PC-9 (cell line): ENCODE measurements around the gene RIMBP2. TPM values are rescaled to one million over a fixed set of nuclear protein-coding genes. Genes with fewer than 3 reads are reported as not detected.

Experiments
- BruUV-seq: library from RNA; stranded (reverse); fragments of 400-500 nt; replicated peaks from 2 replicates; lab custom pipeline; 2021; lab: Mats Ljungman, UMichigan
- CTCF ChIA-PET: fragments of 300-600 bp; sonication (Branson Sonifier 250); formaldehyde crosslinking; loops from one replicate; lab custom pipeline; 2022; ENCODE audit warnings: antibody characterized with exemption; lab: Charles Lee
- POLR2A ChIA-PET: fragments of 300-600 bp; sonication (Branson Sonifier 250); formaldehyde crosslinking; loops from one replicate; lab custom pipeline; 2022; ENCODE audit warnings: antibody characterized with exemption; ENCODE audit not compliant: unreplicated experiment; lab: Charles Lee
- DNase-seq, 2 experiments: peaks; one replicate each; pipeline versions ENCODE4 v3.0.0 to v3.0.0-alpha.2; 2015 to 2022; ENCODE audit warnings: mixed read lengths in 1 of 2
- H2AFZ ChIP-seq: fragments of 200-600 bp; sonication (generic); 2 replicates; pipeline ENCODE4 v1.8.1; 2017; ENCODE audit warnings: antibody characterized with exemption
- H3F3A ChIP-seq: fragments of 200-600 bp; sonication (generic); 2 replicates; pipeline ENCODE4 v1.8.1; 2017; ENCODE audit warnings: antibody characterized with exemption, mild to moderate bottlenecking, low read depth; ENCODE audit not compliant: insufficient read depth
- H3K27ac ChIP-seq: fragments of 200-600 bp; sonication (generic); 2 replicates; pipeline ENCODE4 v1.6.1; 2016; ENCODE audit warnings: mixed run types
- H3K27me3 ChIP-seq: fragments of 200-600 bp; sonication (generic); 2 replicates; pipeline ENCODE4 v1.6.1; 2016; ENCODE audit warnings: low read depth, mixed run types; ENCODE audit not compliant: insufficient read depth
- H3K36me3 ChIP-seq: fragments of 200-600 bp; sonication (generic); 2 replicates; pipeline ENCODE4 v1.6.1; 2016; ENCODE audit warnings: low read depth, mixed run types
- H3K4me1 ChIP-seq: fragments of 200-600 bp; sonication (generic); replicated peaks from 2 replicates; pipeline ENCODE4 v1.6.1; 2016; ENCODE audit warnings: mixed run types; ENCODE audit not compliant: insufficient read depth
- H3K4me2 ChIP-seq: fragments of 200-600 bp; sonication (generic); 2 replicates; pipeline ENCODE4 v1.6.1; 2017; ENCODE audit warnings: mixed run types
- H3K4me3 ChIP-seq: fragments of 200-600 bp; sonication (generic); 2 replicates; pipeline ENCODE4 v1.6.1; 2016; ENCODE audit warnings: mixed run types
- H3K79me2 ChIP-seq: fragments of 200-600 bp; sonication (generic); 2 replicates; pipeline ENCODE4 v1.6.1; 2017; ENCODE audit warnings: low read depth, mixed run types
- H3K9me2 ChIP-seq: fragments of 200-600 bp; sonication (generic); 2 replicates; pipeline ENCODE4 v1.8.1; 2017; ENCODE audit warnings: mild to moderate bottlenecking; ENCODE audit not compliant: insufficient read depth
- H3K9me3 ChIP-seq: fragments of 200-600 bp; sonication (generic); 2 replicates; pipeline ENCODE4 v1.8.1; 2016; ENCODE audit warnings: low read depth; ENCODE audit not compliant: insufficient read depth
- H4K20me1 ChIP-seq: fragments of 200-600 bp; sonication (generic); 2 replicates; pipeline ENCODE4 v1.8.1; 2017; ENCODE audit not compliant: insufficient read depth
- EZH2 ChIP-seq: fragments of 200-600 bp; sonication (generic); IDR thresholded peaks from 2 replicates; pipeline ENCODE4 v1.8.0; 2017; ENCODE audit warnings: antibody characterized with exemption, low read depth
- intact Hi-C: fragments of 100-400 bp; cut with micrococcal nuclease; formaldehyde crosslinking; loops from one replicate; pipeline ENCODE4 v1.10.0; 2022; ENCODE audit not compliant: unreplicated experiment
- total RNA-seq: library from RNA; stranded (reverse); gene quantifications from 2 replicates; pipeline ENCODE4 v1.2.3, GENCODE V29; 2021
- TF ChIP-seq, protein P1 (sequence below): fragments of 200-600 bp; sonication (generic); conservative IDR thresholded peaks from 2 replicates; pipeline ENCODE4 v1.6.1; 2017; ENCODE audit warnings: mixed run types, antibody characterized with exemption, mild to moderate bottlenecking, moderate library complexity

RIMBP2 gene
- total RNA-seq, 1 experiment from 2014 or later: not detected

DNA sequence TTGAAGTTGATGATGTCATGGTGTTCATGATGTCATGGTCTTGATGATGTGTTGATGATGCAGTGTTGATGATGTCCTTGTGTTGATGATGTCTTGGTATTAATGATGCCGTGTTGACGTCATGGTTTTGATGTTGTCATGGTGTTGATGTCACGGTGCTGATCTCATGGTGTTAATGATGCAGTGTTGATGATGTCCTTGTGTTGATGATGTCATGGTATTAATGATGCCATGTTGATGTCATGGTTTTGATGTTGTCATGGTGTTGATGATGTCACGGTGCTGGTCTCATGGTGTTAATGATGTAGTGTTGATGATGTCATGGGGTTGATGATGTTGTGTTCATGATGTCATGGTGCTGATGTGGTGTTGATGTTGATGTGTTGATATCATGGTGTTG is 48.0 kb upstream of the RIMBP2 start:
- no peak for DNase-seq

DNA sequence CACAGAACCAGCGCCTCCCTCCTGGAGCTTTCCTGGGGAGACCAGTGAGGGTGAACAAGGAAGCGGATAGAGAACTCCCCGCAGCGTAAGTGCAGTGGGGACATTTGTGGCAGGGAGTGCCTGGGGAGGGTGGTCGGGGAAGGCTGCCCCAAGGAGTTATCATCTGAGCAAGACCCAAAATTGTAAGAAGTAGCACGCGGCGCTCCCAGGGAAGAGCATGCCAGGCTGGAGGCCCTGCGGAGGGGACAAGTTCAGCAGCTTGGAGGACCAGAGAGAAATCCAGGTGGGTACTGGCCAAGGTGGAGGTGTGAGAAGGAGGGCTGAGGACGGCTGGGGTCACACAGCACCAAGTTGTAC is 46.2 kb upstream of the RIMBP2 start:
- Histone ChIP-seq H3K79me2 (no peaks in the 10 kb centered on the region), H3K4me1 (no peaks in the 10 kb centered on the region), H3F3A (peaks cover 6% of the 10 kb centered on the region; the same call in 1 of the 2 replicates), H4K20me1 (no peaks in the 10 kb centered on the region), H3K4me3 (no peak overlapping the region), H3K36me3 (no peaks in the 10 kb centered on the region), H3K4me2 (no peak overlapping the region), H3K9me2 (no peaks in the 10 kb centered on the region), H3K27ac (no peak overlapping the region), H2AFZ (no peak overlapping the region), H3K27me3 (peaks cover 50% of the 10 kb centered on the region), H3K9me3 (0 out of 2 replicates have a peak, but pooled peaks cover 6% of the 10 kb centered on the region)
- DNase-seq: no peak
- ChIA-PET POLR2A (no interaction called here), CTCF (no interaction called here)
- BruUV-seq: no TSS peak
- intact Hi-C loops: no loop called here
- TF ChIP-seq, protein P1, sequence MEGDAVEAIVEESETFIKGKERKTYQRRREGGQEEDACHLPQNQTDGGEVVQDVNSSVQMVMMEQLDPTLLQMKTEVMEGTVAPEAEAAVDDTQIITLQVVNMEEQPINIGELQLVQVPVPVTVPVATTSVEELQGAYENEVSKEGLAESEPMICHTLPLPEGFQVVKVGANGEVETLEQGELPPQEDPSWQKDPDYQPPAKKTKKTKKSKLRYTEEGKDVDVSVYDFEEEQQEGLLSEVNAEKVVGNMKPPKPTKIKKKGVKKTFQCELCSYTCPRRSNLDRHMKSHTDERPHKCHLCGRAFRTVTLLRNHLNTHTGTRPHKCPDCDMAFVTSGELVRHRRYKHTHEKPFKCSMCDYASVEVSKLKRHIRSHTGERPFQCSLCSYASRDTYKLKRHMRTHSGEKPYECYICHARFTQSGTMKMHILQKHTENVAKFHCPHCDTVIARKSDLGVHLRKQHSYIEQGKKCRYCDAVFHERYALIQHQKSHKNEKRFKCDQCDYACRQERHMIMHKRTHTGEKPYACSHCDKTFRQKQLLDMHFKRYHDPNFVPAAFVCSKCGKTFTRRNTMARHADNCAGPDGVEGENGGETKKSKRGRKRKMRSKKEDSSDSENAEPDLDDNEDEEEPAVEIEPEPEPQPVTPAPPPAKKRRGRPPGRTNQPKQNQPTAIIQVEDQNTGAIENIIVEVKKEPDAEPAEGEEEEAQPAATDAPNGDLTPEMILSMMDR: no peak
- no peak for TF ChIP-seq EZH2

More for the DNA sequence above, 48.0 kb upstream of the RIMBP2 start:
- Histone ChIP-seq H3K27me3 (peaks cover 62% of the 10 kb centered on the region), H3K9me3 (0 out of 2 replicates have a peak, but pooled peaks cover 6% of the 10 kb centered on the region), H3K9me2 (no peaks in the 10 kb centered on the region), H2AFZ (no peak overlapping the region), H3K4me3 (no peak overlapping the region), H3K27ac (no peak overlapping the region), H3K4me2 (no peak overlapping the region), H3F3A (peaks cover 6% of the 10 kb centered on the region; the same call in 1 of the 2 replicates), H4K20me1 (no peaks in the 10 kb centered on the region), H3K4me1 (no peaks in the 10 kb centered on the region), H3K36me3 (no peaks in the 10 kb centered on the region), H3K79me2 (no peaks in the 10 kb centered on the region)
- POLR2A ChIA-PET: no interaction called here
- CTCF ChIA-PET: no interaction called here
- intact Hi-C loops: no loop called here
- TF ChIP-seq, protein P1: no peak
- TF ChIP-seq EZH2: no peak
- no TSS peak for BruUV-seq

DNA sequence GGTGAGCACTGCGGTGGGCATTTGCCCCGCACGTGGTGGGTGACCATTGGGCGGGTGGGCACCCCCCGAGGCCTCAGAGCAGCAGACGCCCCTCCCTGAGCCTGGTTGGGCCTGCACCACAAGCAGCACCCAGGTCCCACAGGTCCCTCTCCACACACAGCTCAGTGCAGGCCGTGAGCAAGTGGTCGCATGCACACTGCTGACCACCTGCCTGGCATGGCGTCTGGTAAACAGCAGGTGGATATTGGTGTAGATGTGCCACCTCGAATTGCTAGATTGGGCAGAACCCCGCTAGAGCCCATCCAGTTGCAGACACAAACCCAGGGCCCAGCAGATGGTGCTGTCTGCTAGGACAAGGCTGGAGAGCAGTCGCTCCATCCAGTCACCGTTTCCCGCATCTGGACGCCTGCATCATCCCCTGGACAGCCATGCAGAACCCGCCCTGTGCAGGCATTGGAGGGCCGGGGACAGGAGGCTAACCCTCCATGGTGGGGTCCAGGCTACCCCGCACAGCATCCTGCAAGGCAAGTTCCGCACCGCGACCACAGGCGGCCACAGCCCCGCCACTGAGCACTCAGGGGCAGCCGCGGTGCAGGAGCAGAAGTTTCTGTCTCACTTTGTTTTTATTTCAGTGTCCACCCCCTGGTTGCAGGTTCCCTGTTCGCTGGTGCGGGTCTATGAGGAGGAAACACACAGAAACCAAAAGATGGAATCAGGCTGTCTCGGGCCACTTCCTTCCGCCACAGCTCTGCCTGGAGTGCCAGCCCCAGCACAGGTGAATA is 45.6 kb upstream of the RIMBP2 start:
- CTCF ChIA-PET: no interaction called here
- Histone ChIP-seq H3K36me3 (no peaks in the 10 kb centered on the region), H2AFZ (no peak overlapping the region), H3K27me3 (peaks cover 50% of the 10 kb centered on the region), H3K9me2 (no peaks in the 10 kb centered on the region), H3K27ac (no peak overlapping the region), H3F3A (peaks cover 6% of the 10 kb centered on the region; the same call in 1 of the 2 replicates), H4K20me1 (no peaks in the 10 kb centered on the region), H3K9me3 (0 out of 2 replicates have a peak, but pooled peaks cover 6% of the 10 kb centered on the region), H3K4me2 (no peak overlapping the region), H3K4me3 (no peak overlapping the region), H3K4me1 (no peaks in the 10 kb centered on the region), H3K79me2 (no peaks in the 10 kb centered on the region)
- peak in 1 of 2 experiments; percentile 50 for DNase-seq
- no TSS peak for BruUV-seq
- TF ChIP-seq EZH2: no peak
- TF ChIP-seq, protein P1: peak; percentile 54
- intact Hi-C loops: loop anchor here (1.0 kb wide), 1 partner anchor 58 kb away; no protein-coding TSS in a partner anchor
- POLR2A ChIA-PET: no interaction called here
